Adrenal gland (tissue), 12 donors: ENCODE results near the gene TEAD4. TPM values are rescaled to one million over a fixed set of nuclear protein-coding genes. Genes with fewer than 3 reads are reported as not detected.

Source experiments
- DNase-seq, 7 donors: peaks; one replicate each; pipeline ENCODE4 v3.0.0-alpha.2; 2019 to 2020
- H3K27ac ChIP-seq, 5 donors: fragments of 200-600 bp; sonication (generic) in 4 of 5; 1 replicate in 3 of 5; 2 replicates in 2 of 5; pipeline versions ENCODE4 v1.5.1 to v1.8.0; 2016 to 2020; ENCODE audit warnings: mild to moderate bottlenecking in 1 of 5
- H3K27me3 ChIP-seq: fragments of 200-600 bp; 2 replicates; pipeline ENCODE4 v1.8.0; 2021
- H3K36me3 ChIP-seq, 2 donors: fragments of 200-600 bp; replicated peaks in 1 of 2; 1 replicate in 1 of 2; 2 replicates in 1 of 2; pipeline versions ENCODE4 v1.5.1 to v1.8.0; 2018 to 2022
- H3K4me1 ChIP-seq, 2 donors: fragments of 200-600 bp; replicated peaks in 1 of 2; 1 replicate in 1 of 2; 2 replicates in 1 of 2; pipeline versions ENCODE4 v1.5.1 to v1.8.0; 2018 to 2021
- H3K4me3 ChIP-seq, 4 donors: fragments of 200-600 bp; sonication (generic) in 3 of 4; one replicate each; pipeline ENCODE4 v1.5.1; 2016 to 2018
- H3K9me3 ChIP-seq, 3 donors: fragments of 200-600 bp; sonication (generic) in 1 of 3; replicated peaks in 1 of 3; 1 replicate in 2 of 3; 2 replicates in 1 of 3; pipeline versions ENCODE4 v1.5.1 to v1.8.0; 2016 to 2021
- POLR2A ChIP-seq, 2 donors: fragments of 450-650 bp; IDR thresholded peaks; one replicate each; pipeline ENCODE4 v1.6.1; 2017; ENCODE audit warnings: antibody characterized with exemption in 2 of 2, mild to moderate bottlenecking in 2 of 2, moderate library complexity in 1 of 2
- WGBS, 4 donors: extraction: QIAGEN DNeasy Blood & Tissue Kit in 2 of 4; methylation state at CpG; one replicate each; pipeline versions ENCODE4 v1.1.5 to v1.1.7; 2013 to 2017; 5-methylcytosine and 5-hydroxymethylcytosine counted together
- intact Hi-C, 2 donors: fragments of 100-400 bp; cut with DNase I; formaldehyde crosslinking; loops; one replicate each; pipeline versions ENCODE4 v1.14.1 to v1.15.0; 2022 to 2023
- polyA plus RNA-seq, 3 donors: library from polyadenylated mRNA; stranded (reverse); fragments of 200-250 nt in 2 of 3; fragments of 350-450 nt in 1 of 3; fragmentation: Illumina TruSeq in 1 of 3; extraction: RNeasy Lipid Tissue Mini Kit (QIAGEN cat#74804) in 1 of 3; gene quantifications; one replicate each; pipeline ENCODE4 v1.2.3, GENCODE V29; 2013 to 2014
- total RNA-seq, 9 donors: library from RNA; depleted of rRNA in 4 of 9; stranded (reverse); fragments of >200 nt in 4 of 9; fragments of 120-200 nt in 1 of 9; fragmentation: NEBNext Ultra II Directional in 1 of 9; extraction: Animal tissue kit (Norgen Biotek cat#: 25700) in 1 of 9; gene quantifications; one replicate each; pipeline versions ENCODE4 v1.1.0 to v1.2.4, GENCODE V29; 2013 to 2023
- TF ChIP-seq, protein P1 (sequence below), 6 experiments: fragments of 450-650 bp in 4 of 6; fragments of 200-600 bp in 2 of 6; sonication (generic) in 1 of 6; IDR thresholded peaks; 1 replicate in 5 of 6; 2 replicates in 1 of 6; pipeline versions ENCODE4 v1.5.1 to v1.8.0; 2016 to 2021; ENCODE audit warnings: antibody characterized with exemption in 6 of 6, mild to moderate bottlenecking in 2 of 6, moderate library complexity in 1 of 6
- donor health status: healthy with polysubstance abuse.
- donor health status: Bipolar disorder and iron deficiency.
- donor health status: DM: yes; HTN: yes; CAD: no.
- donor health status: DM: no; HTN: no; CAD: no.
- donor health status: DM: no; HTN: no; CAD: no.
- donor health status: DM: yes; HTN: yes; CAD: no.

TEAD4 gene
- total and polyA plus RNA-seq, 12 donors: 1.2 to 16.6 (median 7.6) TPM

- H3K9me3 ChIP-seq: no peaks in the 10 kb centered on the region
- no peak overlapping the region for H3K27ac ChIP-seq
- H3K4me1 ChIP-seq: no peaks in the 10 kb centered on the region
- H3K4me3 ChIP-seq: no peak overlapping the region
- intact Hi-C loops: loop anchor here in 1 of 2 donors (10.0 kb wide), 1 partner anchor 195 kb away; the partner anchor contains the start of gene TEX52
- H3K27me3 ChIP-seq: no peaks in the 10 kb centered on the region
- TF ChIP-seq, protein P1, sequence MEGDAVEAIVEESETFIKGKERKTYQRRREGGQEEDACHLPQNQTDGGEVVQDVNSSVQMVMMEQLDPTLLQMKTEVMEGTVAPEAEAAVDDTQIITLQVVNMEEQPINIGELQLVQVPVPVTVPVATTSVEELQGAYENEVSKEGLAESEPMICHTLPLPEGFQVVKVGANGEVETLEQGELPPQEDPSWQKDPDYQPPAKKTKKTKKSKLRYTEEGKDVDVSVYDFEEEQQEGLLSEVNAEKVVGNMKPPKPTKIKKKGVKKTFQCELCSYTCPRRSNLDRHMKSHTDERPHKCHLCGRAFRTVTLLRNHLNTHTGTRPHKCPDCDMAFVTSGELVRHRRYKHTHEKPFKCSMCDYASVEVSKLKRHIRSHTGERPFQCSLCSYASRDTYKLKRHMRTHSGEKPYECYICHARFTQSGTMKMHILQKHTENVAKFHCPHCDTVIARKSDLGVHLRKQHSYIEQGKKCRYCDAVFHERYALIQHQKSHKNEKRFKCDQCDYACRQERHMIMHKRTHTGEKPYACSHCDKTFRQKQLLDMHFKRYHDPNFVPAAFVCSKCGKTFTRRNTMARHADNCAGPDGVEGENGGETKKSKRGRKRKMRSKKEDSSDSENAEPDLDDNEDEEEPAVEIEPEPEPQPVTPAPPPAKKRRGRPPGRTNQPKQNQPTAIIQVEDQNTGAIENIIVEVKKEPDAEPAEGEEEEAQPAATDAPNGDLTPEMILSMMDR (IDR thresholded peaks at IDR 0.05): no peak
- TF ChIP-seq POLR2A (IDR thresholded peaks at IDR 0.05): no peak
- whole genome bisulfite sequencing, 4 donors: 77 to 88% (median 82%) methylated on average over 8 to 11 of the region's 11 CpGs
- no peaks in the 10 kb centered on the region for H3K36me3 ChIP-seq
- no peak for DNase-seq
These were observed 90.5 kb downstream of the TEAD4 start for GRCh38 chr12:3049611-3050249.

DNA sequence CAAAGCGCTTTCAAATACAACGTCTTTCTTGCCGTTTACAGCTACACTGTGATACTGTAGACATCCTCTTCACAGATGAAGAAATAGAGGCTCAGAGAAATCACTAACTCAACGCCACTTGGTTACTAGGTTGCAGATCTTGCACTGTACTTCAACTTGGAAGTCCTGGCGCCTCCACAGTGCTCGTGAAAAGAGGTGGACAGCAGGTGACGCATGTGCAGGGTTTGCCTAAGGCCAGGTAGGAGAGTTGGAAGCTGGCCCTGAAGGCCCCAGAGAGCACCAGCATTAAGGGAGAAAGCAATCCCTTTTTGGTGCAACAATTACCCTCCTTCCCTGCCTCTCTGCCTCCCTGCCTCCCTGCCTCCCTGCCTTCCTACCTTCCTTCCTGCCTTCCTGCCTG lies 95.2 kb downstream of the TEAD4 start:
- Histone ChIP-seq H3K27ac (no peak overlapping the region), H3K4me3 (no peak overlapping the region), H3K9me3 (no peaks in the 10 kb centered on the region), H3K27me3 (no peaks in the 10 kb centered on the region), H3K36me3 (no peaks in the 10 kb centered on the region), H3K4me1 (no peaks in the 10 kb centered on the region)
- intact Hi-C loops: no loop called here
- TF ChIP-seq, protein P1 (IDR thresholded peaks at IDR 0.05): no peak
- TF ChIP-seq POLR2A (IDR thresholded peaks at IDR 0.05): no peak
- no peak for DNase-seq
- WGBS, 4 donors: 78 to 84% (median 81%) methylated on average over 7 of the region's 7 CpGs

- WGBS, 4 donors: 71 to 78% (median 74%) methylated on average over 10 to 12 of the region's 12 CpGs
- Histone ChIP-seq H3K36me3 (no peaks in the 10 kb centered on the region), H3K4me1 (no peaks in the 10 kb centered on the region), H3K9me3 (no peaks in the 10 kb centered on the region), H3K27ac (no peak overlapping the region), H3K4me3 (no peak overlapping the region), H3K27me3 (no peaks in the 10 kb centered on the region)
- intact Hi-C loops: no loop called here
- TF ChIP-seq, protein P1 (IDR thresholded peaks at IDR 0.05): no peak
- TF ChIP-seq POLR2A (IDR thresholded peaks at IDR 0.05): no peak
- DNase-seq: no peak
These were observed 96.0 kb downstream of the TEAD4 start for GRCh38 chr12:3055026-3055703.

DNA sequence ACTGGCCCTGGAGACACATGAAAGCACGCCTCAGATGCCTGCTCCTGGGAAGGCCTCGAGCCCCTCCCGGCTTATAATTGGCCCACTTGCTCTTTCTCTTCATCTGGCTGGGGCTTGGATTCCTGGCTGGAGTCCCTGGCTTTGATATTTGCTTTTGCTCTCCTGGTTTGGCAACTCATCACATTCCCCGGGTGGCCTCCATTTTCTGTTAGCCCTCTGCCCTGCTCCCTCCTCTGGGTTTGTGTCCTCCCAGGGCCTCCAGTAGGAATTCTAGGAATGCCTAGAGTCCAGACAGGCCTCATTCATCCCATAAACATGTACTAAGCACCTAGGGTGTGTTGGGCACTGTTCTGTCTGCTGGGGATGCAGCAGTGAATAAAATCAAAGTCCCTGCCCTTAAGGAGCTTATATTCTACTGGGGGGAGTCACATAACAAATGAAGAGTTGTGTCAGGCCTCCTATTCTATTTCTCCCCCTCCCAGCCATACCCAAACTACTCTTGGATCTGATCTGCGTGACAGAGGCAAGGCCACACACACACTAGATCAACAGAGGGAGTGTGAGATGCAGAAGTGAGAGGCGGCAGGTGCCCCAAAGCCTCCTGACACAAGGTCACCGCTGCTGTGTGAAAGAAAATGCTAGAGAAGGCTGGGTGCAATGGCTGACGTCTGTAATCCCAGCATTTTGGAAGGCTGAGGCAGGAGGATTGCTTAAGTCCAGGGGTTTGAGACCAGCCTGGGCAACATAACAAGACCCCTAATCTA lies 96.7 kb downstream of the TEAD4 start:
- H3K36me3 ChIP-seq: no peaks in the 10 kb centered on the region
- no peak overlapping the region for H3K4me3 ChIP-seq
- 62 to 86% (median 78%) methylated on average over 5 to 8 of the region's 8 CpGs for WGBS, 4 donors
- TF ChIP-seq, protein P1 (IDR thresholded peaks at IDR 0.05): no peak
- no peak for TF ChIP-seq POLR2A (IDR thresholded peaks at IDR 0.05)
- no peaks in the 10 kb centered on the region for H3K9me3 ChIP-seq
- intact Hi-C loops: no loop called here
- H3K27me3 ChIP-seq: no peaks in the 10 kb centered on the region
- no peak overlapping the region for H3K27ac ChIP-seq
- DNase-seq: no peak
- H3K4me1 ChIP-seq: no peaks in the 10 kb centered on the region
